GM12892 (cell line): ENCODE data around the gene MTRFR.

Experiments
- POLR2A ChIP-seq: IDR thresholded peaks from 2 replicates; pipeline ENCODE4 v1.6.1; 2011; ENCODE audit warnings: low read depth, low read length, control low read depth
- TAF1 ChIP-seq: IDR thresholded peaks from 2 replicates; pipeline ENCODE4 v1.6.1; 2011; ENCODE audit warnings: low read depth, mild to moderate bottlenecking, control low read depth, low read length, borderline replicate concordance

DNA sequence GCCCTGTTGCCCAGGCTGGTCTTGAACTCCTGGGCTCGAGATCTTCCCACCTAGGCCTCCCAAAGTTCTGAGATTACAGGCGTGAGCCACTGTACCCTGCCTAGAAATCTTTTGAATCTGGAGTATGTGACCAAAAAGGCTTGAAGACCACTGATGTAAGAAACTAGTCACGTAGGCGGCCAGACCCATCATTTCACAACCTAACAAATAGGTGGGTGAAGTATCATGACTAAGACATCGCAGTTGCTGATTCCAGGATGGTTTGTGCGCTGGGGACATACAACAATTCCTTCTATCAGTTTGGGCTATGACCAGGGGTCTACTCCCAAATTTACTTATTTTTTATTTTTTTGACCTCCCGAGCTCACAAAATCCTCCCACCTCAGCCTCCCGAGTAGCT lies 50.2 kb downstream of the MTRFR start:
- TF ChIP-seq POLR2A (no peak), TAF1 (no peak)
